Activated CD8-positive, alpha-beta T cell treated with anti-CD3 and anti-CD28 coated beads for 36 hours (primary cell): ENCODE measurements around the gene KIF6. TPM values are rescaled to one million over a fixed set of nuclear protein-coding genes. Genes with fewer than 3 reads are reported as not detected.
A peak's percentile ranks its signal among the peaks of the same experiment; 100 is the strongest.
"Not testable (repeated sequence)": the region's sequence is repeated elsewhere in the genome, so short reads cannot be mapped to it uniquely, and the experiment has no call there.

Source experiments
- ATAC-seq: fragments of 200-7000 bp; cut with Tn5 transposase; one replicate; pipeline ENCODE4 v1.10.0; 2021; ENCODE audit warnings: mild to moderate bottlenecking, moderate library complexity
- CTCF ChIA-PET: fragments of 350-600 bp; sonication (Branson Sonifier 250); formaldehyde crosslinking; loops from one replicate; lab custom pipeline; 2021; ENCODE audit warnings: antibody characterized with exemption; lab: Charles Lee
- POLR2A ChIA-PET: fragments of 350-600 bp; sonication (Branson Sonifier 250); formaldehyde crosslinking; loops from one replicate; lab custom pipeline; 2021; ENCODE audit warnings: antibody characterized with exemption; lab: Charles Lee
- DNase-seq: peaks from one replicate; pipeline ENCODE4 v3.0.0-alpha.2; 2020
- H3K27ac Mint-ChIP-seq: one replicate; pipeline ENCODE4 v1.8.0; 2021; ENCODE audit warnings: mild to moderate bottlenecking, mixed read lengths
- H3K27me3 Mint-ChIP-seq: one replicate; pipeline ENCODE4 v1.8.0; 2021; ENCODE audit warnings: mixed read lengths
- H3K36me3 Mint-ChIP-seq: one replicate; pipeline ENCODE4 v1.8.0; 2021; ENCODE audit warnings: low read depth, mixed read lengths
- H3K4me1 Mint-ChIP-seq: one replicate; pipeline ENCODE4 v1.8.0; 2021; ENCODE audit warnings: low read depth, mixed read lengths
- H3K4me3 Mint-ChIP-seq: one replicate; pipeline ENCODE4 v1.8.0; 2021; ENCODE audit warnings: mild to moderate bottlenecking, moderate library complexity, mixed read lengths
- H3K9me3 Mint-ChIP-seq: one replicate; pipeline ENCODE4 v1.8.0; 2021; ENCODE audit warnings: mixed read lengths
- intact Hi-C: fragments of 100-400 bp; cut with micrococcal nuclease; formaldehyde crosslinking; loops from one replicate; pipeline ENCODE4 v1.10.0; 2022
- total RNA-seq, 2 experiments: library from RNA; stranded (reverse); gene quantifications; one replicate each; pipeline ENCODE4 v1.2.3, GENCODE V29; 2021
- TF ChIP-seq, protein P1 (sequence below): fragments of 200-600 bp; IDR thresholded peaks from one replicate; pipeline ENCODE4 v1.8.0; 2022; ENCODE audit warnings: antibody characterized with exemption, mild to moderate bottlenecking

Gene KIF6
- total RNA-seq, 2 experiments from 2014 or later, result 0.13 to 0.14 TPM

- intact Hi-C loops, result no loop called here
- Mint-ChIP-seq H3K4me3 (no peak overlapping the region), H3K9me3 (no peaks in the 10 kb centered on the region), H3K4me1 (no peaks in the 10 kb centered on the region), H3K27me3 (peaks cover 1% of the 10 kb centered on the region), H3K36me3 (no peaks in the 10 kb centered on the region), H3K27ac (no peak overlapping the region)
- CTCF ChIA-PET, result interaction anchor here (1.0 to 1.5 kb wide), 2 partner anchors 9 to 127 kb away, joined by 3 read pairs; no protein-coding TSS in a partner anchor
- DNase-seq (no peak), ATAC-seq (peak; percentile 30)
- TF ChIP-seq, protein P1, sequence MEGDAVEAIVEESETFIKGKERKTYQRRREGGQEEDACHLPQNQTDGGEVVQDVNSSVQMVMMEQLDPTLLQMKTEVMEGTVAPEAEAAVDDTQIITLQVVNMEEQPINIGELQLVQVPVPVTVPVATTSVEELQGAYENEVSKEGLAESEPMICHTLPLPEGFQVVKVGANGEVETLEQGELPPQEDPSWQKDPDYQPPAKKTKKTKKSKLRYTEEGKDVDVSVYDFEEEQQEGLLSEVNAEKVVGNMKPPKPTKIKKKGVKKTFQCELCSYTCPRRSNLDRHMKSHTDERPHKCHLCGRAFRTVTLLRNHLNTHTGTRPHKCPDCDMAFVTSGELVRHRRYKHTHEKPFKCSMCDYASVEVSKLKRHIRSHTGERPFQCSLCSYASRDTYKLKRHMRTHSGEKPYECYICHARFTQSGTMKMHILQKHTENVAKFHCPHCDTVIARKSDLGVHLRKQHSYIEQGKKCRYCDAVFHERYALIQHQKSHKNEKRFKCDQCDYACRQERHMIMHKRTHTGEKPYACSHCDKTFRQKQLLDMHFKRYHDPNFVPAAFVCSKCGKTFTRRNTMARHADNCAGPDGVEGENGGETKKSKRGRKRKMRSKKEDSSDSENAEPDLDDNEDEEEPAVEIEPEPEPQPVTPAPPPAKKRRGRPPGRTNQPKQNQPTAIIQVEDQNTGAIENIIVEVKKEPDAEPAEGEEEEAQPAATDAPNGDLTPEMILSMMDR, result no peak
- POLR2A ChIA-PET, result interaction anchor here (0.7 kb wide), 1 partner anchor 31 kb away, joined by 6 read pairs; no protein-coding TSS in a partner anchor
These were observed 431.1 kb downstream of the KIF6 start for GRCh38 chr6:39294133-39294532.

GRCh38 chr6:39292637-39293036, 432.6 kb downstream of the KIF6 start:
- DNase-seq (no peak), ATAC-seq (no peak)
- CTCF ChIA-PET, result interaction anchor here (1.1 to 1.5 kb wide), 3 partner anchors 10 to 420 kb away, joined by 3 to 8 read pairs (median 3); no protein-coding TSS in a partner anchor
- H3K27ac Mint-ChIP-seq, result no peak overlapping the region
- intact Hi-C loops, result no loop called here
- H3K36me3 Mint-ChIP-seq, result no peaks in the 10 kb centered on the region
- TF ChIP-seq, protein P1, result no peak
- H3K4me3 Mint-ChIP-seq, result no peak overlapping the region
- no peaks in the 10 kb centered on the region for H3K4me1 Mint-ChIP-seq
- no peaks in the 10 kb centered on the region for H3K9me3 Mint-ChIP-seq
- POLR2A ChIA-PET, result no interaction called here
- peaks cover 1% of the 10 kb centered on the region for H3K27me3 Mint-ChIP-seq

DNA sequence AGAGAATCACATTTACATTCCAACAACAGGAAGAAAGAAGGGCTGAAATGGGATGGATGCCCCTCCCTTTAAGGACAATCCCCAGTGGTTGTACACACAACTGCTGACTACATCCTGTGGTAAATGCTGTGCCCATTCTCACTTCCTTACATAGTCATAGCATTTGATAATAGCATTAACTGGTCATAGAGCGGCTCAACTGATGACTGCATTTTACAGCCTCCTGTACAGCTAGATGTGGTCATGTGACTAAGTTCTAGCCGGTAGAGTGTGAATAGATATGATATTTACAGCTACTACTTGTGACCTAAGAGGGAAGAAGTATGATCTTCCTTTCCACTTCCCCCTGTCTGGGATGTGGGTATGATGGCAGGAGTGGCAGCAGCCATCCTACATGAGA, 435.7 kb downstream of the KIF6 start:
- peak; percentile 70 for ATAC-seq
- no peak overlapping the region for H3K27ac Mint-ChIP-seq
- intact Hi-C loops, result no loop called here
- DNase-seq, result no peak
- H3K4me1 Mint-ChIP-seq, result no peaks in the 10 kb centered on the region
- CTCF ChIA-PET, result no interaction called here
- no peaks in the 10 kb centered on the region for H3K36me3 Mint-ChIP-seq
- H3K4me3 Mint-ChIP-seq, result no peak overlapping the region
- no peaks in the 10 kb centered on the region for H3K9me3 Mint-ChIP-seq
- H3K27me3 Mint-ChIP-seq, result peaks cover 1% of the 10 kb centered on the region
- TF ChIP-seq, protein P1, result no peak
- POLR2A ChIA-PET, result interaction anchor here (1.4 kb wide), 1 partner anchor 10 kb away, joined by 3 read pairs; no protein-coding TSS in a partner anchor

DNA sequence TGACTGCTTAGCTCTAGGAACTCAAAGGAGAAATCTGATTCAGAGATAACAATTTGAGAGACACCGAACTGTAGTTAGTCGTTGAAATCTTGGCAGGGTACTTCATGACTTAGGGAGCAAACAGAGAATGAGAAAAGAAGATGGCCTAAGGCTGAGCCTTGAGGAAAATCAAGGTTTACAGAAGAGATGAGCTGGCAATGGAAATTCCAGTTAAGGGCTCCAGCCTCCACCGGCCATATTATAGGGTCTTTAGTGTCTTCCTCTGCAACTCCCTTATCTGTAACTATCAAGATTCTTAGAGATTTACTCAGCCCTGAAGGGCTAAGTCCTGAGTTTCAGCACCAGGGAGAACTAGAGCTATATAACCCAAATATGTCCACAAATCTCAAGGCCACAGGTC, 437.6 kb downstream of the KIF6 start:
- no peak overlapping the region for H3K27ac Mint-ChIP-seq
- TF ChIP-seq, protein P1, result no peak
- ChIA-PET POLR2A (no interaction called here), CTCF (interaction anchor here (1.9 kb wide), 1 partner anchor 15 kb away, joined by 7 read pairs; no protein-coding TSS in a partner anchor)
- DNase-seq (no peak), ATAC-seq (no peak)
- H3K4me1 Mint-ChIP-seq, result no peaks in the 10 kb centered on the region
- no peak overlapping the region for H3K4me3 Mint-ChIP-seq
- intact Hi-C loops, result no loop called here
- H3K27me3 Mint-ChIP-seq, result peaks cover 3% of the 10 kb centered on the region
- no peaks in the 10 kb centered on the region for H3K9me3 Mint-ChIP-seq
- no peaks in the 10 kb centered on the region for H3K36me3 Mint-ChIP-seq

GRCh38 chr6:39286596-39286995, 438.6 kb downstream of the KIF6 start:
- intact Hi-C loops, H3K9me3 Mint-ChIP-seq, DNase-seq, H3K27ac Mint-ChIP-seq, POLR2A ChIA-PET, ATAC-seq, H3K4me1 Mint-ChIP-seq, H3K27me3 Mint-ChIP-seq, H3K36me3 Mint-ChIP-seq, H3K4me3 Mint-ChIP-seq: not testable (repeated sequence)
- CTCF ChIA-PET, result interaction anchor here (0.7 kb wide), 1 partner anchor 16 kb away, joined by 4 read pairs; no protein-coding TSS in a partner anchor
